Chondrocyte (in vitro differentiated cells): ENCODE measurements around the gene RBM20. TPM values are rescaled to one million over a fixed set of nuclear protein-coding genes. Genes with fewer than 3 reads are reported as not detected.

Experiments
- DNase-seq: peaks from one replicate; pipeline ENCODE4 v3.0.0; 2021; ENCODE audit warnings: mixed read lengths, low spot score
- H3K27ac Mint-ChIP-seq: one replicate; pipeline ENCODE4 v1.8.0; 2021; ENCODE audit warnings: mild to moderate bottlenecking, moderate library complexity, mixed read lengths; ENCODE audit not compliant: unreplicated experiment
- H3K27me3 Mint-ChIP-seq: 2 replicates; pipeline ENCODE4 v1.8.0; 2021; ENCODE audit warnings: low read depth, mixed read lengths
- H3K36me3 Mint-ChIP-seq: 2 replicates; pipeline ENCODE4 v1.8.0; 2021; ENCODE audit warnings: low read depth, mixed read lengths
- H3K4me1 Mint-ChIP-seq: 2 replicates; pipeline ENCODE4 v1.8.0; 2021; ENCODE audit warnings: low read depth, mild to moderate bottlenecking, mixed read lengths
- H3K4me3 Mint-ChIP-seq: one replicate; pipeline ENCODE4 v1.8.0; 2021; ENCODE audit warnings: mild to moderate bottlenecking, moderate library complexity, mixed read lengths; ENCODE audit not compliant: unreplicated experiment
- H3K9me3 Mint-ChIP-seq: 2 replicates; pipeline ENCODE4 v1.8.0; 2021; ENCODE audit warnings: low read depth, mixed read lengths
- CTCF ChIP-seq: fragments of 200-600 bp; sonication (generic); IDR thresholded peaks from 2 replicates; pipeline ENCODE4 v1.5.0; 2021; ENCODE audit warnings: antibody characterized with exemption, mild to moderate bottlenecking, moderate library complexity
- total RNA-seq: library from RNA; stranded (reverse); gene quantifications from 3 replicates; pipeline ENCODE4 v1.2.1, GENCODE V29; 2021

The RBM20 gene
- total RNA-seq, 1 donor from 2014 or later = 3.6 TPM

- Mint-ChIP-seq H3K4me1 (peaks cover 54% of the 10 kb centered on the region), H3K27ac (no peak overlapping the region), H3K27me3 (no peaks in the 10 kb centered on the region), H3K9me3 (no peaks in the 10 kb centered on the region), H3K36me3 (no peaks in the 10 kb centered on the region), H3K4me3 (no peak overlapping the region)
- TF ChIP-seq CTCF = no peak
- DNase-seq = no peak
Measured at GRCh38 chr10:110840923-110841428, 196.8 kb downstream of the RBM20 start.

GRCh38 chr10:110841767-110842267 is 197.7 kb downstream of the RBM20 start:
- Mint-ChIP-seq H3K4me3 (no peak overlapping the region), H3K27ac (no peak overlapping the region), H3K36me3 (no peaks in the 10 kb centered on the region), H3K4me1 (peaks cover 45% of the 10 kb centered on the region), H3K9me3 (no peaks in the 10 kb centered on the region), H3K27me3 (no peaks in the 10 kb centered on the region)
- DNase-seq = no peak
- TF ChIP-seq CTCF = no peak

GRCh38 chr10:110842326-110842904 is 198.3 kb downstream of the RBM20 start:
- no peak overlapping the region for H3K27ac Mint-ChIP-seq
- peaks cover 39% of the 10 kb centered on the region for H3K4me1 Mint-ChIP-seq
- H3K9me3 Mint-ChIP-seq = no peaks in the 10 kb centered on the region
- no peak for TF ChIP-seq CTCF
- no peak for DNase-seq
- H3K27me3 Mint-ChIP-seq = no peaks in the 10 kb centered on the region
- H3K4me3 Mint-ChIP-seq = no peak overlapping the region
- H3K36me3 Mint-ChIP-seq = no peaks in the 10 kb centered on the region

GRCh38 chr10:110843031-110843430 is 198.9 kb downstream of the RBM20 start:
- Mint-ChIP-seq H3K36me3 (no peaks in the 10 kb centered on the region), H3K27ac (no peak overlapping the region)

More at GRCh38 chr10:110843031-110843430, 198.9 kb downstream of the RBM20 start:
- no peaks in the 10 kb centered on the region for H3K27me3 Mint-ChIP-seq
- no peak for TF ChIP-seq CTCF
- no peak for DNase-seq
- no peak overlapping the region for H3K4me3 Mint-ChIP-seq
- peaks cover 33% of the 10 kb centered on the region for H3K4me1 Mint-ChIP-seq
- H3K9me3 Mint-ChIP-seq = no peaks in the 10 kb centered on the region
